ENCODE results near the gene SGMS2.

SGMS2 gene

DNA sequence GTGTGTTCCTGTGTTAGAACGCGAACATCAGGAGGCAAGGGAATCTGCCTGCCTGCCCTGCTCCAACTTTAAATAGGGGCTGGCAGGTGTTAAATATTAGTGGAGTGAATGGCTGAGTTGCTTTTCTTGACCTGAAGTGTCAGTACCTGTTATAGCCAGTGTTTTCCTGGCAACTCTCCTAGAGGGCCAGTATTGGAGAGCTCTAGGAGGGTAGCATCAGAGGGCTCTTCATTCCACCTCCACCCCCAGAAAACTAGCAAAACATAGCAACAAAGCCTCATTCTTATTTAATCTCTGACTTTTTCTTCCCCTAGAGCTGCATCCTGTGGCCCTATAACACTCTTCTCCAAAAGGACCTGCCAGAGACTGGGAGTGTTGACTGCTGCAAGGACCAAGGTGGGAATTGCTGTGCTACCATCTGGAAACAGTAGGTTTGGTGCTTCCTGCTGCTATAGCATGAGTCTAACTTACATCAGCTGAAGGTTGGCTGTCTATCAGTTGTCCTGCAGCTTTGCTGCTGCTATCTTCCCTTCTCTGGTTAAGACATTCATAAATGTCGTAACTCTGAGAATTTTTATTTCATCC is 33.5 kb downstream of the SGMS2 start:
- no peak for TF ChIP-seq SP1 (IDR thresholded peaks at IDR 0.05)
- no peak for TF ChIP-seq L3MBTL2 (conservative IDR thresholded peaks at IDR 0.05)
- no peak for TF ChIP-seq FOXA1 (IDR thresholded peaks at IDR 0.05)
- TF ChIP-seq TARDBP (IDR thresholded peaks at IDR 0.05), result no peak
- TF ChIP-seq SUZ12 (IDR thresholded peaks at IDR 0.05), result no peak
- POLR2A ChIA-PET, result interaction anchor here (0.5 to 2.1 kb wide), 2 partner anchors 9 to 33 kb away, joined by 3 to 10 read pairs; partner anchors contain the start of gene SGMS2
- CTCF ChIA-PET, result no interaction called here
- no peak for DNase-seq (ENCODE audit: extremely low spot score)

DNA sequence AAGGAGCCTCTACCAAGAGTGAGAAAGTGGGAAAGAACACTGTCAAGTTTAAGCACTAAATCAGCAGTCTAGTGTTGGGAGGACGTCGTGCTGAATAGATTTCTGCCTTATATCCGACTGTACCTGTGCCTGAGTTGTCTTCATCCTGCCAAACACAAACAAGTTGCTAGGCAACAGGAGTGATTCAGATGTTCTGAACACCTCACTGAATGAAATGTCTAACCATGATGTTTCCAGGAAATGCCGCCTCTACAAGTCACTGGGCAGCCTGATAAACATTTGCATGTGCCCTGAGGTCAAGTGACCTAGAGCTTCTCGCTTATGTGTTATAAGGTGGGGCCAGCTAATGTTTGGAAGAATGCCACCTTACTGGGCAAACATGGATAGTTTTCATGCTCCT is 37.9 kb downstream of the SGMS2 start:
- DNase-seq (ENCODE audit: extremely low spot score), result no peak
- POLR2A ChIA-PET, result no interaction called here
- TF ChIP-seq L3MBTL2 (conservative IDR thresholded peaks at IDR 0.05) (no peak), HDGF (IDR thresholded peaks at IDR 0.05; ENCODE audit: borderline replicate concordance) (no peak), FOXK2 (IDR thresholded peaks at IDR 0.05) (no peak)
- CTCF ChIA-PET, result no interaction called here

GRCh38 chr4:107863416-107863815 is 38.7 kb downstream of the SGMS2 start:
- DNase-seq (ENCODE audit: extremely low spot score), result no peak
- TF ChIP-seq SUZ12 (IDR thresholded peaks at IDR 0.05) (no peak), ELF4 (IDR thresholded peaks at IDR 0.05) (no peak), TARDBP (IDR thresholded peaks at IDR 0.05) (no peak)
- ChIA-PET CTCF (no interaction called here), POLR2A (no interaction called here)

DNA sequence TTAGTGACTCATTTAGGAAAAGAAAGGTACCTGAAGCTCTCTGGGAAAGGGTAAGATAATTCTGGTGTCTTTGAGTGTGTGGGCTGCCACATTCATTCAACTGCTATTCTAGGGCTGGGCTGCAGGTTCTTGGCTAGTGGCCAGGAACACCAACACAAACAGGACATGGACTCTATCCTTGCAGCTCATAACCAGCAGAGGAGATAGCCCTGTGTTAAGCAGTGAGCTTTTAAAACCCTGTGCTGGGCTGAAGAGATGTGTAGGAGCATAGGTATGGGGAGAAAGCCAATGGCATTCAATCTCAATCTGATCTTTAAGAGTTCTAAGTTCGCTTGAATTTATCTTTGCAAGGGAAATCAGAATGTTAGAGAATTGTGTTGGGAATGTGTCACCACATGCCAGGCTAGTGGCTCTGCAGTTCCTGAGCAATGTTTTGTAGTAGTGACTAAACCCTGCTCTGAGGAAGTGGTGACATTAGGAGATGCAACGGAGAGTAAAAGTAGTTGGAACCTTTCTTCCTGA is 39.2 kb downstream of the SGMS2 start:
- DNase-seq (ENCODE audit: extremely low spot score), result peak; percentile 22
- ChIA-PET CTCF (no interaction called here), POLR2A (no interaction called here)
- no peak for TF ChIP-seq FOXK2 (IDR thresholded peaks at IDR 0.05)
- no peak for TF ChIP-seq TARDBP (IDR thresholded peaks at IDR 0.05)
- TF ChIP-seq LEF1 (IDR thresholded peaks at IDR 0.05; ENCODE audit: borderline replicate concordance), result no peak
- no peak for TF ChIP-seq BHLHE40 (IDR thresholded peaks at IDR 0.05; ENCODE audit: borderline replicate concordance)
- TF ChIP-seq NFRKB (IDR thresholded peaks at IDR 0.05), result no peak
- no peak for TF ChIP-seq ELF4 (IDR thresholded peaks at IDR 0.05)
- no peak for TF ChIP-seq FOXM1 (IDR thresholded peaks at IDR 0.05; ENCODE audit: borderline replicate concordance)
- TF ChIP-seq HDGF (IDR thresholded peaks at IDR 0.05; ENCODE audit: borderline replicate concordance), result no peak

GRCh38 chr4:107866726-107867125 is 42.0 kb downstream of the SGMS2 start:
- POLR2A ChIA-PET, result no interaction called here
- no peak for TF ChIP-seq FOXM1 (IDR thresholded peaks at IDR 0.05; ENCODE audit: borderline replicate concordance)
- TF ChIP-seq CTBP1 (IDR thresholded peaks at IDR 0.05; ENCODE audit: borderline replicate concordance), result no peak
- TF ChIP-seq SP1 (IDR thresholded peaks at IDR 0.05), result no peak
- no peak for TF ChIP-seq BHLHE40 (IDR thresholded peaks at IDR 0.05; ENCODE audit: borderline replicate concordance)
- no peak for TF ChIP-seq FOXK2 (IDR thresholded peaks at IDR 0.05)
- no peak for DNase-seq (ENCODE audit: extremely low spot score)
- CTCF ChIA-PET, result no interaction called here

DNA sequence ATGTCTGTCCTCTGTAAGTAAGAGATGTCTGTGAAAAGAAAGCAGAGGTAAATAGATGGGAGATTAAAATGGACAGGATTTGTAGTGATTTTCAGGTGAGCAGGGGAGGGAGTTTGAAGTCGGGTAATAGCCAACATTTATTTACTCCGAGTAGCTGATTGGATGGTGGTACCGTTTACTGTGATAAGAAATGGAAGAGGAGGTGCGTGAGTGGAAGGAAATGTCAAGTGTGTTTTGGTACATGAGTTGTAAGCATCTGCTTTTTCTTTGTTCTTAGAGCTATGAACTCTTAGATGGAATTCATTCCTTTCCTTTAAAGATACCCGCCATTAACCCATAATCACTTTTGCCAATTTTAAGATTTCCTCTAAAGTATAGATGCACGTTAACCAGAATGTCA is 45.5 kb downstream of the SGMS2 start:
- DNase-seq (ENCODE audit: extremely low spot score), result no peak
- CTCF ChIA-PET, result interaction anchor here (0.7 to 1.1 kb wide), 3 partner anchors 11 to 32 kb away, joined by 3 to 7 read pairs (median 4); no protein-coding TSS in a partner anchor
- POLR2A ChIA-PET, result interaction anchor here (1.9 kb wide), 1 partner anchor 17 kb away, joined by 4 read pairs; no protein-coding TSS in a partner anchor
- TF ChIP-seq LEF1 (IDR thresholded peaks at IDR 0.05; ENCODE audit: borderline replicate concordance) (no peak), ZNF384 (IDR thresholded peaks at IDR 0.05) (no peak), CTBP1 (IDR thresholded peaks at IDR 0.05; ENCODE audit: borderline replicate concordance) (no peak), SP1 (IDR thresholded peaks at IDR 0.05) (no peak), NFRKB (IDR thresholded peaks at IDR 0.05) (no peak), FOXM1 (IDR thresholded peaks at IDR 0.05; ENCODE audit: borderline replicate concordance) (no peak), HDGF (IDR thresholded peaks at IDR 0.05; ENCODE audit: borderline replicate concordance) (no peak), FOXK2 (IDR thresholded peaks at IDR 0.05) (no peak), BHLHE40 (IDR thresholded peaks at IDR 0.05; ENCODE audit: borderline replicate concordance) (no peak), ELF4 (IDR thresholded peaks at IDR 0.05) (no peak), SUZ12 (IDR thresholded peaks at IDR 0.05) (no peak), TARDBP (IDR thresholded peaks at IDR 0.05) (no peak)
- TF ChIP-seq, protein P1, sequence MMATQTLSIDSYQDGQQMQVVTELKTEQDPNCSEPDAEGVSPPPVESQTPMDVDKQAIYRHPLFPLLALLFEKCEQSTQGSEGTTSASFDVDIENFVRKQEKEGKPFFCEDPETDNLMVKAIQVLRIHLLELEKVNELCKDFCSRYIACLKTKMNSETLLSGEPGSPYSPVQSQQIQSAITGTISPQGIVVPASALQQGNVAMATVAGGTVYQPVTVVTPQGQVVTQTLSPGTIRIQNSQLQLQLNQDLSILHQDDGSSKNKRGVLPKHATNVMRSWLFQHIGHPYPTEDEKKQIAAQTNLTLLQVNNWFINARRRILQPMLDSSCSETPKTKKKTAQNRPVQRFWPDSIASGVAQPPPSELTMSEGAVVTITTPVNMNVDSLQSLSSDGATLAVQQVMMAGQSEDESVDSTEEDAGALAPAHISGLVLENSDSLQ (IDR thresholded peaks at IDR 0.05), result no peak

- TF ChIP-seq SP1 (IDR thresholded peaks at IDR 0.05), result no peak
- TF ChIP-seq, protein P1 (IDR thresholded peaks at IDR 0.05), result peak; percentile 61
- CTCF ChIA-PET, result interaction anchor here (0.9 to 1.1 kb wide), 2 partner anchors 17 to 31 kb away, joined by 3 to 7 read pairs; no protein-coding TSS in a partner anchor
- no peak for DNase-seq (ENCODE audit: extremely low spot score)
- POLR2A ChIA-PET, result interaction anchor here (1.9 kb wide), 1 partner anchor 18 kb away, joined by 4 read pairs; no protein-coding TSS in a partner anchor
Observed at GRCh38 chr4:107870916-107871786, 46.4 kb downstream of the SGMS2 start.

Data from HEK293T (cell line).